HK-2 (cell line): Measurements from ENCODE around the gene MAX.
"Not testable (repeated sequence)": the region's sequence is repeated elsewhere in the genome, so short reads cannot be mapped to it uniquely, and the experiment has no call there.

Source experiments
- DNase-seq: peaks from one replicate; pipeline ENCODE4 v3.0.0-alpha.2; 2018; ENCODE audit not compliant: unreplicated experiment

MAX gene

DNA sequence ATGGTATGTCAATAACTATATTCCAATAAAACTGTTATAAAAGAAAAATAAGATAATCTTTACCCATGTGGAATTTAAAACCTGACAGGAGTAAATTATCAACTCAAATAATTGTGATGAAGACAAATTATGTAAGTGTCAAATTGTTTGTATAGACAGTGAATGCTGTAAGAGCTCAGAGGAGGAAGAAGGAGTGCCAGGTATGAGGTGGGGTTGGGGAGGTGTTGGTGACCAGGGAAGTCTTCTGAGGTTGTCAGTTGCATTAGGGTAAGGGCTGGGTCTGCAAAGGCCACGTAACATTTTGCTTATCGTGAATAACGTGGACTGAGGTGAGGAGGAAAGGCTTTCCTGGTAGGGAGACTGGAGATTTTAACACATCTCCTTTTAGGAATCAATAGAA is 2.5 kb upstream of the MAX start:
- DNase-seq = no peak

DNA sequence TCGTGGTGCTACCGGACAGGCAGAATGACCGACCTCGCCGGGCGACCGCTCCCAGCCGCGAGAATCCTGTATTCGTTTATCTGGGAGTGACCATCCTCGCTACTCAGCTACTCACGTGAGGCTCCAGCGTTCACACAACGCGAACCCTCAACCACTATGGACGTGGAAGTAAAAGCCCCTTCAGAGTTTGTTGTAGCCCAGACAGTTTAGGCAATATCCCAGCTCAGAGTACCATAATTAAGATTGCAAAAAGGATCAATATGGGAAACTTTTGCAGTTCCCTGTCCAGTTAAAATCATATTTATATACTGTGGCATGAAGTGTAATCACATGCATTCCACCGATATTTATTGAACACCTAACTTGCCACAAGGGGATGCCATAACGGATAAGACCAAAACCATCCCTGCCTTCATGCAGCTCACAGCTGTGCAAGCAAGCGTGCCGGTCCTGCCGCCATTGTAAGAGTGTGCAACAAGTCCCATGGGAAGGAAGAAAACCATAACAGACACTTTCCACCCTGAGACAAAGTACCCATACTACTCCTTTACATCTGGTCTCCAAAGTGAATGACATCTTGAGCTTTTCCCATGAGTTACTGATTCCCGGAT is 938 bp upstream of the MAX start:
- DNase-seq = no peak

DNA sequence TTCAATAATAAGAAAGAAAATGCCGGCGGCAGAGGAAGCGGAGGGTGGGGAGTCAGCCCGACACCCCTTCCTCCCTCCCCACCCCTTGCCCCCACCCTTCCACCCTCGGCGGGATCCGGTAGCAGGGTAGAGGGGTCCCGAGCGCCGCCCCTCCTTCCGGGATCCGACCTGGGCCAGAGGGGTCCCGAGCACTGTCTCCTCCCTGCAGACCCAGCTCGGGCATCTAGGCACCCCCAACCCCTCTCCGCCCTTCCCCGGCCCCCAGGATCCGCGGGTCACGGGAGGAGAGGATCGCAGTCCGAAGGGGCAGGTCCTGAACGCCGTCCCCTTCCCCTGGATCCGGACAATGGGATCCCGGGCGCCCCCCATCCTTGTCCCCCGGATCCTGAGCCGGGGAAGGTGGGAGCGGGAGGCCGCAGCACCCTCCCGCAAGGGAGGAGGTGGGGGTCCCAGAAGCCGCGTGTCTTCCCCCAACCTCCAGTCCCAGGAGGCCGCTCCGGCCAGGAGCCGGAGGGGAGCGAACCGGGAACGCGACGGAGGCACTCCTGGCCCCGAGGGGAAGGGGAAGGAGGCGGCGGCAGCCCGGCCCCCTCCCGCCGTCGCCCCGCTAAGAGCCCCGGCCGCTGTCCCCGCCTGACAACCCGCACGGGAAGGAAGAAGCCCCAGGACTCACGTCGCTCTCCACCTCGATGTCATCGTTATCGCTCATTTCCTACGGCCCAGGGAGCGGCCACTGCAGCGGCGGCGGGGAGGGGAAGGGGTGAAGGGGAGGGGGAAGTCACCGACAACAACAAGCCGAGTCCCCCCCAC is 481 bp downstream of the MAX start:
- no peak for DNase-seq

DNA sequence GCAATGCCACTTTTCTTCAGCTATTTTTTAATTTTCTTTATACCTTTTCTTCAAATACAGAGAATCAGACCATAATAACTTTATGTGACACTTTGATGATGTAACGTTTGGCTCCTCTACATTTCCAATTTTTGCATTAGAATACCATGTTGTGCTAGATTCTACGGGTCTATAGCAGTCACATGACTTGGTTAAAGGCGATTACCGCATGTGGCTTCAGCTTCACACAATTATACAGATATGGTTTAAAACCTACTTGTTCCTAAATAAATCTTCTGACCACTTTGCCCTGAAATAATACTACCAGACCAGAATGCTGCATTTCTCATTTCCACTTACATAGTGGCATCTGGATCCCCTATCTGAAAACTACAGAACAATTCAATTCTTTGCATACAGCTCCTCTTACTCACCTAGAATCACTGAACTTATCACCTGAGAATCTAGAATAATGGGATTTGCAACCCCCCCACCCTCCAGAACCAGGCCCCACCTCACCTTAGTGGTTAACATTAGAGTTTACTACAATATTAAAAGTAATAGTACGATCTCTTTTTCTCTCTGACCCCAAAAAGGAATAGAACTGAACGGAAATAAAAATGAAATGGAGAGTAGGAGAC is 1.3 kb downstream of the MAX start:
- no peak for DNase-seq

DNA sequence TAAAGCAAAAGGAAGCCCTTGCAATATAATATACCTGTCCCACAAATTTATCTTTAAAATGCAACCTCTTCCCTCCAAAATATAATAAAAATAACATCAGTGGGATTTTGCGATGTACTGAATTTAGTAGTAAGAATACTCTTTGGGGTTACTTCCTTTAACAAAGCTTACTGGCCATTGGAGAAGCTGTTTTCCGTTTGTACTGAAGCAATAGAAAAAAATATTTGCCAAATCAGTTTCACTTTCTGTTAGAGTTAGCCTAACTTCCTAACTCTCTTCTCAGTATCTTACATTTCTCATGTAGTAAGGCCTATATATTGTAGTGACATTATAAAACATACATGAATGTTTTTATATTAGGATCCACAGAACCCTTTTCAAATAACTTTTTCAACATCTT is 3.7 kb downstream of the MAX start:
- DNase-seq = no peak

DNA sequence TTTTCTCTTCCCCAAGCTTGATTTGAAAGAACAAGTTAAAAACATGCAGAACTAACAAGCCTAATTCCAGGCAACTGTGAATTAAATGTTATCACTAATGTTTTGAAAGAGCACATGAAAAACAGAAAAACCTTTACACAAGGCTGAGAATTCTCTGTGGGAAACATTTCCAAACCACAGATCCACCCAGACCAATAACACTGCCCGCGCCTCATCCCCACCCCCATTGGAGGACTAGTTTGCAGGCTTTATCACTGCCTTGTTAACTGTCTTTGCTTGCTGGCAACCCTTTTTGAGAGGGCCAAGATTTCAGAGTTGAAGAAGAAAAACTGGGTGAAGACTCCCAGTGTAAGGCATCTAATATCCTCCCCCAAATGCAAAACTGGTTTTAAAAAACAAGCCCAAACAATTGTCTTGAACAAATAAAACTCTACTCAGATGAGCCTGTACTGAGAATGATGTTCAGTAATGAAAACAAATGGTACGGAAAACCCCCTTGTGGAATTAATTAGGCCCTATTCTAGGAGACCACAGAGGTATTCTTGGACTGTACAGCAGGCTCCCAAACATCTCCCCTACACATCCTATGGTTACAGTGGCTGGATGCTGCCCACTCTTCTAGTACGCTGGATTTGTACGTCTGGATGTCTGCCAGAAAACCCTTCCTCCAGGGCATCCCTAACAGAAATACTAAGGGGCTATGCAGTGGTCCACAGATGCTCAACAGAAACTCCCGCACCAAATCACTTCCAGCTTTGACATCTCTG is 5.8 kb downstream of the MAX start:
- no peak for DNase-seq

DNA sequence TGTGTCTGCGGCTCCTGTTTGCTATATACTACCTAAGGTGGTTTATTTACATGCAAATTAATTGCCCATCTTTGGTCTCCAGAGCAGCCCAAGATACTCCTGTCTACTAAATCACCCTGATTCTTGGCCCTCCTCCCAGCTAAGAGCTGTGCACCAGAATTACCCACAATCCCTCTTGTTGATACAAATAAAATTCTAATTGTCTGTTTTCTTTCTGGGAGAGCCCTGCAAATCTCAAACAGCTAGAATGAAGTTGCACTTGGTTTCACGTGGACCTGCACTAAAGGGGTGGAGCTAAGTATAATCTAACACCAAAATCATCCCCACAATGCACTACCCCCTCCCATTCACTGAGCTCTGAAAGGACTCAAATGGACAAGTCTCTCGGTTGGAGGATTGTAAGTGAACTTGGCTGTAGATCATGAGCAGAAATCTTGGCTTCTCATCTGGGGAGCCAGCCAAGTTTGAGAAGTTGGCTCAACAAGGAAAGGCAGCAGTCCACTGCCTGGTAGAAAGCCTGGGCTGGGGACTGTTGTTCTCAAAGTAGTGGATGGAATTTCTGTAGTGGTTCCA is 6.6 kb downstream of the MAX start:
- DNase-seq = no peak

DNA sequence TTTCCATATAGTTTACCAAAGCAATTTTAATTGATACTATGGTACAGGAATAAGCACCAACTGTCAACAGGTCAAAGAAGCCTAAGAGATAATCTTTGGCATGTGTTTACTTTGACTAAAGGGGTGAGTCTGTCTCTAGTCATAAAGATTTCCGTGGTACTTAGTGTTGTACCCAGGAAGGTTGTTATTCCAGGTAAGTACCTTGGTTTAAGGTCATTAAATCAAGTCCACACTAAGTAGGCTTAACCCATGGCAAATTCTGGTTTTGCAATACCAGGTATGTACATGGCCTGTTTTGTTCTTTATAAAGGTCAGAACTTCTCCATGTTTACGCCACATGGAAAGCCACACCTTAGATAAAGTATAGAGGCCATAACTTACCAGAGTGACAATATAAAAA is 10.0 kb downstream of the MAX start:
- DNase-seq = no peak

DNA sequence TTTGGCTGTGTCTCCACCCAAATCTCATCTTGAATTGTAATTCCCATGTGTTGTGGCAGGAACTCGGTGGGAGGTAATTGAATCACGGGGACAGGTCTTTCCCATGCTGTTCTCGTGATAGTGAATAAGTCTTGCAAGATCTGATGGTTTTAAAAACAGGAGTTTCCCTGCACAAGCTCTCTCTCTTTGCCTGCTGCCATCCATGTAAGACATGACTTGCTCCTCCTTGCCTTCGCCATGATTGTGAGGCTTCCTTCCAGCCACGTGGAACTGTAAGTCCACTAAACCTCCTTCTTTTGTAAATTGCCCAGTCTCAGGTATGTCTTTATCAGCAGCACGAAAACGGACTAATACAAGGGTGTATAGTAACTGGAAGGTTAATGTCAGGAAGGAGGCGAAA is 14.5 kb downstream of the MAX start:
- DNase-seq = not testable (repeated sequence)

DNA sequence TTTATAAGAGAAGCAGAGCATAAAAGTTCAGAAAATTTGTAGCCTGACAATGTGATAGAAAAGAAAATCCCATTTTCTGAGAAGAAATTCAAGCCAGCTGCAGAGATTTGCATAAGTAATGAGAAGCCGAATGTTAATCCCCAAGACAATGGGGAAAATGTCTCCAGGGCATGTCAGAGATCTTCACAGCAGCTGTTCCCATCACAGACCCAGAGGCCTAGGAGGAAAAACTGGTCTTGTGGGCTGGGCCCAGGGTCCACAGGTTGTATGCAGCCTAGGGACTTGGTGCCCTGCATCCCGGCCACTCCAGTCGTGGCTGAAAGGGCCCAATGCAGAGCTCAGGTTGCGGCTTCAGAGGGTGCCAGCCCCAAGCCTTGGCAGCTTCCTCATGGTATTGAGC is 15.6 kb downstream of the MAX start:
- not testable (repeated sequence) for DNase-seq

DNA sequence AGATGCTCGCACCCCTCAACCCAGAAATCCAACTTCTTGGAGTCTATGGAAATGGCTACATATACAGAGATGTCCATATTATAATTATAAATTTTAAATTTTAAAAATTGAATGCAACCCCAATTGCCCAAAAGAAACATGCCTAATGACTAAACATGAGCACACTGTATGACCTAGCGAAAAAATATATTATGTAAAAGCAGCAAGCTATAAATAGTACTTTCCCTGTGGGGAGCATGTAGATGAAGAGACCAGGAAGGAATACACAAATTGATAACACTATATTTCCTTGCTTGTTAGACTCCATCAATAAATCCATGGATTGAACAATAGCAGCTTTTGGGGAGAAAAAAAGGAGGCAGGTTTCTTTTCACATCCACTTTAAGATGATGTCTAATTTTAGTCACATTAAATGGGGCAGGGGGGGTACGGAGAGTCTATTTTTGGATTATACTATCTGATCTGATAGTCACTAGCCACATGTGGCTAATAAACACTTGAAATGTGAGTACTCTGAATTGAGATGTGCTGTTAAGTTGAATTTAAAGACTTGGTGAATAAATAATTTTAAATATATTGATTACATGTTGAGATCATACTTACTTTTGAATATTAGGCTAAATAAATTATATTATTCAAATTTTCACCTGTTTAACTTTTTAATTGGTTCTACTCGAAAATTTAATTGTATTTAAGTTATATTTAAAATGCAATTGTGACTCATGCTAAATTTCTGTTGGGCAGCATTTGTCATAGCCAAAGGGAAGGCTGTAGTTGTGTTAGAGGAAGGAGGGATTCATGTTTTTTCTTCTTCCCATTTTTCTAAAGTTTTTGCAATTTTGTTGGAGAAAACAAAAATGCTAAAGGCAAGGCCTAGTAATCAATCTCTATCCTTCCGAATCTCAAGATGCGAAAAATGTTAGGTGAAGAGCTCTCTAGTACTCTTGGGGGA is 17.5 kb downstream of the MAX start:
- DNase-seq = no peak

DNA sequence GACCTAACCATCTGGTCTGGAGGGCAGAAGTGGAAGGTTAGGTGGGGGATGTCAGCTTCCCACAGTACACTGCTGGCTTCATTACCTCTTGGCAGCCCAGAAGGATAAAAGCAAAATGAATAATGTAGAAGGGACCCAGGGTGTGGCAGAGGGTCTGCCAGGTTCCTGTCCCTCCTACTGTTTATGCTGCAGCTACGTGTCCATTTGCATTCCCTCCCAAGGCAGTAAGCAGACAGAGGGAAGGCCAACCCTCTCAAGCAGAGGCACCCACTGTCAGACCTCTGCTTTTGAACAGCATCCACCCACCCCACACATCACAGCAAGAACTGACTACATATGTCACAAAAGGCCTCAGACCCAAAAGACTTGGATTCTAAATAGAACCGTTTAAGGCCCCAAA is 19.4 kb downstream of the MAX start:
- no peak for DNase-seq

DNA sequence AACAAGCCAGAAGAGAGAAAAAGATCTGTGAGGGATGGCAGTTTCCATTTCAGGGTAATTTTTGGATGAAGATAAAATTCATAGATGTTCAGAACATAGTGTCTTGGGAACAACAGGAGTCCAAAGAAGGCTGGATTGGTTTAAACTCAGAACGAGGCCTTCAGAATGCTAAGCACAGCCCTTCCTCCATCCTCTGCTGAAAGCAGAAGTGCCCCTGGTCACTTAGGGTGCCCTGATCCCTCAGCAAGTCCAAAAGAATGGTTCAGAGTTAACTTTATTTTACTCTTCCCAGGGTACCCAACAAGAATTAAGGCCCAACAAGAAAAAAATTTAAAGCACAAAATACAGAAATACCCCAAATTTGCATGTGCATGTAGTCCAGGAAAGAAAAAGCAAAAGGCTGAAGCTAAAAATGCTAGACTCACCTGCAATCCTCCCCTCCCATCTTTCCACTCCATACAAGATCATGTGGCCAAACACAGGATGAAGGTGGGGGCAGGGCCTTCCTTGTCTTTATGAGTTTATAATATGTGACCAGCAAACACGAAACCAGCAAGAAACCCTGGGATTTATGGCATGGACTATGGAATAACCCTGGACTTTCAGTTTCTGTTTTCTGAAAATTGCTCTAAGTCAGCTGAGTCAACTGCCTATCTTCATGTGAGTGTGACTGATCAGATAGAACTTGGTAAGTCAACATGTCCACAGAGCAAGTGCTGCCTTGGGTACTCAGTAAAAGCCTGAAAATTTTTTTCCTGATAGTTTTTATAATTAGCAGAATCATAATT is 21.2 kb downstream of the MAX start:
- DNase-seq = no peak

DNA sequence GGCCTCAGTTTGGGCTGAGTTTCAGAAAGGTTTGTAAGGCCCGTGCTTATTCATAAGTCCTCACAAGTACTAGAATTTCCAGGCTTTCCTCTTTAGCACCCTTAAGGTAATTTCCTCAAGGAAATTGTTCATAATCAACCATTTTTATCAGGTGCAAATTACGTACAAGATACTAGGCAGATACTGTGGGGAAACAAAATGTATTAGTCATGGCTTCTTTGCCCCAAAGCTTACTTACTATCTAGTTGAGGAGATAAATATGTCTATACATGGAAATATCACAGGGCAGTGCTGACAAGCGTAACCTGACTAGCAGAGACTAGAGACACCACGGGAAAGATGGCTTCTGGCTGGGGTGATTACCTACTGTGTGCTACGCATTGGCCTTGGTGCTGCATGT is 22.5 kb downstream of the MAX start:
- DNase-seq = no peak

DNA sequence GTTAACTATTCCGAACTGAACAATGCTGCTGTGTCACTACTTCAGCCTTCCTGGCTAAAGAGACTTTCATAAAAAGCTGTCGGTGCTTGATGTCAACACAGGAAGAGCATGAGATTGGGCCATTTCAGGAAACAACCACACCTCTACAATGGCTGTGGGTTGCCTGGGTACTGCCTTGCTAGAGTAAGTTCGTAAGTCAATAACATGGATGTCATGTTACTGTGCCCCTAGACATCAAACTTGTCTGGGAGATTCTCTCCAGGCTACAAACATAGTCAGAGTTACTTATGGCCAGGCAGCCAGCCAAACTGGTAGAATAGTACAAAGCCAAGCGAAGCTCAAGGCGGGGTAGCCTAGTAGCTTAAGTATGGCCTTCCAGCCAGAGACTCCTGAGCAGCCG is 23.1 kb downstream of the MAX start:
- no peak for DNase-seq

DNA sequence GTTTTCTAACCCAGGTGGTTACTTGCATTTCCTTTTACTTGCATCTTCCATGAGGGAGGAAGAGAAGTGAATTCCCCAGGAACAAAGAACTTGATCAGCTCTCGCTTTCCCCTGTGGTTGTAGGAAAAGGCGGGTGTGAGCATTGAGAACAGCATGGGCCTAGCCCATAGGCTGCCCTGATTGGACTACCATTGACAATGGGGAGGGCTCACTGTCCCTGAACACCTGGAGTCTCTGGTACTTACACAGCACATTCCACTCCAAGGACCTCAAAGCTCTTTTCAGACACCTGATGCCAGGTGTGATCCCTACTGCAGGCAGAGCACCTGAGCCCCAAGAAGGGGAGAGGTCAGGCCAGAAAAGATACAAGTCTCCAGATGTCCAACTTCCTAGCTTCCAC is 25.0 kb downstream of the MAX start:
- no peak for DNase-seq

DNA sequence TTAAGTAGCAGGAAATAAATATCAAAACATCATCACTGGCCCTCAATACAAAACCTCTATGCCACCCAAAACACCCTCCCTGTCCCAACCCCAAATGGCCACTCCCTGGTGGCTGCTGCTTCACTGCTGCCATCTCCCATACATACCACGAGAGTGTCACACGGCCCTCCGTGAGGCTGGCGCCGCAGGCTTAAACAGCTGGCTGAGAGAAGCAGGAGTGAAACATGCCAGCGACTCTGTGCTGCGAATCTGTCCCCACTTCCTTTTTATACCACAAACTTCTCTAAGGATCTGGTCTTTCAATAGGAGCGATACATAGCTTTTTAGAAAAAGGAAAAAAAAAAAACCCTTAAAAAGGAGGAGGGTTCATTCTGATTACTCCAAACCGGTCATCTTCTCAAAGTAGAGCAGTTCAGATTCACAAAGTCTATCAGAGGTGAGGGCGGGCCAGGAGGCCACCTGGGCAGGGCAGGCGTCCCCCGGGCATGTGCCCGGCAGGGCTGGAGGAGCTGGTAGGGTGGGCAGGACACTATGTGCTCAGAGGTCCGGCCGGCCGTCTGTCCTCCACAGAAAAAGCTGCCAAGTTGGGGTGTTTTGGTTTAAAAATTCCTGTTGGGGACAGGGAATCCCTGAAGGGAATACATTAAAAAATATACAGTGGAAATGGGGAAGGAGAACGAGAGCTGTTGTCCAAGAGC is 26.5 kb downstream of the MAX start:
- DNase-seq = no peak

DNA sequence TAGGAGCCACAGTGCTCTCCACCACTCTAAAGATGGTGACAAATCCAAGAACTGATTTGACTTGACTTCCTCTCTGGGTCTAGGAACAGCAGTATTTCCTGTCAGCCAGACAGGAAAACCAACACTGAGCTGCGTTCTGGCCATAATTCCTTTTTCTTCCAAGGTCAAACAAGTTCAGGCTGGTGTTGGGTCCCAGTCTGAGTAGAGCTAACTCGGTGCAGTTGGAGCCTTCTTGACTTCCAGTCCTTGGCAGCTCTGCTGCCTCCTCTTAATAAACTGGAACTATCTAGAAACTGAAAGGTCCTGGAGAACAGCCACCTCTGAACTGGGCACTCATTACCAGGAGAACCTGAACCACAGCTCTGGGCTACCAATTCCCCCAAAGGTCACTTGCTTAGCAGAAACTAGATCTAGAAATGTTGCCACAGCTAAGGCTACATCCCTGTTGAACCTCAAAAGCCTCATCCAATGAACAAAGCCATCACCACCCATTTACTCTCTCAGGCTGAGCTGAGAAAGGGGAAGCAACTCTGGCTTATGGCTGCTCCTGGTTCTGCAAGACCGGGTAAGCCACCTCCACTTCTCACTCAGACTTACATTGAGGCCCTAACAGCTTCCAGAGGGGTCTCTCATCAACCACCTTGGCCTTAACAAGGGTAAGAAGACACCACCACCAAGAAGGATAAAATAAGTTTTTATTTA is 27.7 kb downstream of the MAX start:
- DNase-seq = no peak

DNA sequence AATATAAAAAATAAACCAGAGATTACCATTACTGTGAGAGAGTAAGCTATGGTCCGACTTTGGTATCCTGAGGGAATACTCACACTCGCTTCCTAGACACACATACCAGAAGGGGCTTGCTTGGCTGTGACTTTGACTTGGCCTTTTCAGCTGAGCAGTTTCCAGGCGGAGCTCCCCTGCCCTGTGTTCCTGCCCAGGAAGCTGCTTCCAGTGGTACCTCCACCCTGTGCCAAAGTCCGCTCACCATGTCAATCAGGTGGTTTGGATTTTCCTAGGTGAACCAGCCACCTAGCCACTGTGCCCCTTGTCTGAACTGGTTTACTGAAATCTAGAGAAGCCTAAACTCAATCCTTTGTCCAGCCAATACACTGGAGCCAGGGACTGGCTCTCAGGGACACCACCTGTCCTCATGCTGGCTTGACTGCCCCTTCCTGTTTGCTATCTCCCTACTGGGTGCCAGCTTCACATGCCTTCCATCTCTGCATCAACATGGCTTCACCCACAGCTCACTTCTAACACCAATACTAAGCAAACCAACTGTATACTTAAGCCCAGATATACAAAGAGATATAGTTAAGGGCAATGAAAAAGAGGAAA is 28.6 kb downstream of the MAX start:
- DNase-seq = no peak
